ENCODE measurements around the gene DENND1C. TPM values are rescaled to one million over a fixed set of nuclear protein-coding genes. Genes with fewer than 3 reads are reported as not detected.

DENND1C gene
- polyA plus RNA-seq, 1 donor from 2014 or later = 0.17 TPM

DNA sequence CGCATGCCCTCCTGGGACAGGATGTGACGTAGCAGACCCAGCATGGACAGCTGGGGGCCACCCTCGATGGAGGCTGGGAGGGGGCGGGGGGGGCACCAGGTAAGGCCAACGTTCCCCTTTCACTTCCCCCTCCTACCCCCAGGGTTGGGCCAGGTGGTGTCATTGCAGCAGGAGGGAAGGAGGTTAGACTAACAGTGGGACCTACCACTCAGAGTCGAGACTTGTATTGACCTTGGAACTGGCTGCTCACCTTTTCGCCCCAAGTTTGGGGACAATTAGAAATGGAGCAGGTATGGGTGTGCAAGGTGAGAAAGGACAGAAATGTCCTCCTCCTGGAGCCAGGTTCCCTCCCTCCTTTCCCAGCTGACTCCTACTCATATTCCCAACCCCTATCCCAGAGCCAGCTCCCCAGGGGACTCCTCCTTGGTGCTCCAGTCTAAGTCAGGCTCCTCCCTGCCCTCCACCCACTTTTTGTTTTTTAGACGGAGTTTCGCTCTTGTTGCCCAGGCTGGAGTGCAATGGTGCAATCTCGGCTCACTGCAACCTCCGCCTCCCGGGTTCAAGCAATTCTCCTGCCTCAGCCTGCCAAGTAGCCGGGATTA lies 39.4 kb downstream of the DENND1C start:
- no peak overlapping the region for H3K4me3 ChIP-seq (ENCODE audit: low read length)
- H3K27ac ChIP-seq (ENCODE audit: low read length) = no peak overlapping the region
- no peak overlapping the region for H2AFZ ChIP-seq (ENCODE audit: low read depth, low read length)
- no peaks in the 10 kb centered on the region for H3K79me2 ChIP-seq (replicated peaks; ENCODE audit: insufficient read depth, low read length)
- no peaks in the 10 kb centered on the region for H3K27me3 ChIP-seq (ENCODE audit: insufficient read depth, low read depth, low read length)
- no peaks in the 10 kb centered on the region for H3K9me3 ChIP-seq (ENCODE audit: low read length)
- no peaks in the 10 kb centered on the region for H3K9me2 ChIP-seq (ENCODE audit: insufficient read depth, low read length)
- H4K20me1 ChIP-seq (ENCODE audit: insufficient read depth) = no peaks in the 10 kb centered on the region
- no peak overlapping the region for H3K9ac ChIP-seq (ENCODE audit: low read length)
- H3F3A ChIP-seq (ENCODE audit: insufficient read depth, low read length, poor library complexity, severe bottlenecking) = no peaks in the 10 kb centered on the region
- no peaks in the 10 kb centered on the region for H3K36me3 ChIP-seq (ENCODE audit: insufficient read depth, low read length)
- TF ChIP-seq EP300 (conservative IDR thresholded peaks at IDR 0.05; ENCODE audit: poor library complexity, severe bottlenecking) = no peak
- no peak for TF ChIP-seq SMC3 (conservative IDR thresholded peaks at IDR 0.05; ENCODE audit: poor library complexity)
- TF ChIP-seq RAD21 (conservative IDR thresholded peaks at IDR 0.05) = no peak
- TF ChIP-seq, protein P1, sequence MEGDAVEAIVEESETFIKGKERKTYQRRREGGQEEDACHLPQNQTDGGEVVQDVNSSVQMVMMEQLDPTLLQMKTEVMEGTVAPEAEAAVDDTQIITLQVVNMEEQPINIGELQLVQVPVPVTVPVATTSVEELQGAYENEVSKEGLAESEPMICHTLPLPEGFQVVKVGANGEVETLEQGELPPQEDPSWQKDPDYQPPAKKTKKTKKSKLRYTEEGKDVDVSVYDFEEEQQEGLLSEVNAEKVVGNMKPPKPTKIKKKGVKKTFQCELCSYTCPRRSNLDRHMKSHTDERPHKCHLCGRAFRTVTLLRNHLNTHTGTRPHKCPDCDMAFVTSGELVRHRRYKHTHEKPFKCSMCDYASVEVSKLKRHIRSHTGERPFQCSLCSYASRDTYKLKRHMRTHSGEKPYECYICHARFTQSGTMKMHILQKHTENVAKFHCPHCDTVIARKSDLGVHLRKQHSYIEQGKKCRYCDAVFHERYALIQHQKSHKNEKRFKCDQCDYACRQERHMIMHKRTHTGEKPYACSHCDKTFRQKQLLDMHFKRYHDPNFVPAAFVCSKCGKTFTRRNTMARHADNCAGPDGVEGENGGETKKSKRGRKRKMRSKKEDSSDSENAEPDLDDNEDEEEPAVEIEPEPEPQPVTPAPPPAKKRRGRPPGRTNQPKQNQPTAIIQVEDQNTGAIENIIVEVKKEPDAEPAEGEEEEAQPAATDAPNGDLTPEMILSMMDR (IDR thresholded peaks at IDR 0.05; ENCODE audit: poor library complexity, severe bottlenecking) = no peak
- no peak for TF ChIP-seq POLR2AphosphoS5 (IDR thresholded peaks at IDR 0.05)
- H3K4me2 ChIP-seq (ENCODE audit: low read length) = no peak overlapping the region

GRCh38 chr19:6440905-6441304 lies 40.7 kb downstream of the DENND1C start:
- Histone ChIP-seq H3F3A (ENCODE audit: insufficient read depth, low read length, poor library complexity, severe bottlenecking) (no peaks in the 10 kb centered on the region), H3K27ac (ENCODE audit: low read length) (no peak overlapping the region), H3K27me3 (ENCODE audit: insufficient read depth, low read depth, low read length) (no peaks in the 10 kb centered on the region)

More at GRCh38 chr19:6440905-6441304, 40.7 kb downstream of the DENND1C start:
- no peaks in the 10 kb centered on the region for H3K9me2 ChIP-seq (ENCODE audit: insufficient read depth, low read length)
- H3K4me3 ChIP-seq (ENCODE audit: low read length) = no peak overlapping the region
- H4K20me1 ChIP-seq (ENCODE audit: insufficient read depth) = no peaks in the 10 kb centered on the region
- no peaks in the 10 kb centered on the region for H3K36me3 ChIP-seq (ENCODE audit: insufficient read depth, low read length)
- no peak overlapping the region for H3K9ac ChIP-seq (ENCODE audit: low read length)
- no peak overlapping the region for H3K4me2 ChIP-seq (ENCODE audit: low read length)
- H3K9me3 ChIP-seq (ENCODE audit: low read length) = no peaks in the 10 kb centered on the region
- TF ChIP-seq, protein P1 (IDR thresholded peaks at IDR 0.05; ENCODE audit: poor library complexity, severe bottlenecking) = no peak
- TF ChIP-seq, protein P2, sequence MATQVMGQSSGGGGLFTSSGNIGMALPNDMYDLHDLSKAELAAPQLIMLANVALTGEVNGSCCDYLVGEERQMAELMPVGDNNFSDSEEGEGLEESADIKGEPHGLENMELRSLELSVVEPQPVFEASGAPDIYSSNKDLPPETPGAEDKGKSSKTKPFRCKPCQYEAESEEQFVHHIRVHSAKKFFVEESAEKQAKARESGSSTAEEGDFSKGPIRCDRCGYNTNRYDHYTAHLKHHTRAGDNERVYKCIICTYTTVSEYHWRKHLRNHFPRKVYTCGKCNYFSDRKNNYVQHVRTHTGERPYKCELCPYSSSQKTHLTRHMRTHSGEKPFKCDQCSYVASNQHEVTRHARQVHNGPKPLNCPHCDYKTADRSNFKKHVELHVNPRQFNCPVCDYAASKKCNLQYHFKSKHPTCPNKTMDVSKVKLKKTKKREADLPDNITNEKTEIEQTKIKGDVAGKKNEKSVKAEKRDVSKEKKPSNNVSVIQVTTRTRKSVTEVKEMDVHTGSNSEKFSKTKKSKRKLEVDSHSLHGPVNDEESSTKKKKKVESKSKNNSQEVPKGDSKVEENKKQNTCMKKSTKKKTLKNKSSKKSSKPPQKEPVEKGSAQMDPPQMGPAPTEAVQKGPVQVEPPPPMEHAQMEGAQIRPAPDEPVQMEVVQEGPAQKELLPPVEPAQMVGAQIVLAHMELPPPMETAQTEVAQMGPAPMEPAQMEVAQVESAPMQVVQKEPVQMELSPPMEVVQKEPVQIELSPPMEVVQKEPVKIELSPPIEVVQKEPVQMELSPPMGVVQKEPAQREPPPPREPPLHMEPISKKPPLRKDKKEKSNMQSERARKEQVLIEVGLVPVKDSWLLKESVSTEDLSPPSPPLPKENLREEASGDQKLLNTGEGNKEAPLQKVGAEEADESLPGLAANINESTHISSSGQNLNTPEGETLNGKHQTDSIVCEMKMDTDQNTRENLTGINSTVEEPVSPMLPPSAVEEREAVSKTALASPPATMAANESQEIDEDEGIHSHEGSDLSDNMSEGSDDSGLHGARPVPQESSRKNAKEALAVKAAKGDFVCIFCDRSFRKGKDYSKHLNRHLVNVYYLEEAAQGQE (IDR thresholded peaks at IDR 0.05; ENCODE audit: borderline replicate concordance) = no peak
- no peak for TF ChIP-seq RAD21 (conservative IDR thresholded peaks at IDR 0.05)
- TF ChIP-seq SMC3 (conservative IDR thresholded peaks at IDR 0.05; ENCODE audit: poor library complexity) = no peak
- TF ChIP-seq EP300 (conservative IDR thresholded peaks at IDR 0.05; ENCODE audit: poor library complexity, severe bottlenecking) = no peak
- no peak for TF ChIP-seq EZH2 (IDR thresholded peaks at IDR 0.05; ENCODE audit: borderline replicate concordance, insufficient read depth, low read length, poor library complexity, severe bottlenecking)
- no peak for TF ChIP-seq TAF1 (IDR thresholded peaks at IDR 0.05; ENCODE audit: low read depth)
- TF ChIP-seq POLR2AphosphoS5 (IDR thresholded peaks at IDR 0.05) = no peak
- TF ChIP-seq MXI1 (conservative IDR thresholded peaks at IDR 0.05; ENCODE audit: poor library complexity, severe bottlenecking) = no peak
- no peak overlapping the region for H2AFZ ChIP-seq (ENCODE audit: low read depth, low read length)
- no peaks in the 10 kb centered on the region for H3K79me2 ChIP-seq (replicated peaks; ENCODE audit: insufficient read depth, low read length)
